CD4-positive, alpha-beta T cell treated with Interleukin-2 at 100 ng/mL for 4 hours (primary cell): ENCODE measurements around the gene ALDH18A1.

ENCODE experiments used
- DNase-seq: peaks from one replicate; pipeline ENCODE4 v3.0.0-alpha.2; 2020; ENCODE audit warnings: low spot score

Gene ALDH18A1

DNA sequence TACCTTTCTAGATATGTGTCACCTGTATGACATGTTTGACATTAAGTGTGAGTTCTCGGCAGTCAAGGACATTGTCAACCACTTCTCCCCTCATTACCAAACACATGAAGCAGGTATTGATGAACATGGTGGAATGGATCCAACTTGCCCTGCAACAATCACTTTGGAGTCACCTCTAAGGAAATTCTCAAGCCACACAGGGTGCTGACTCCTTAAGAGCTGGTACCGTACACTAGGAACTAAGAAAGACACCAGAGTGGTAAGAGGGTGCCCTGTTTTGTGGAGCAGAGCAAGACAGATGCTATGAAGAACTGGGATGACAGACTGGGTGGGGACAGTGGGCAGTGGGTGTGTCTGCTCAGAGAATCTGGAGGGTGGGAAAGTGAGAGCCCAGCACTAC, 77.9 kb downstream of the ALDH18A1 start:
- no peak for DNase-seq

DNA sequence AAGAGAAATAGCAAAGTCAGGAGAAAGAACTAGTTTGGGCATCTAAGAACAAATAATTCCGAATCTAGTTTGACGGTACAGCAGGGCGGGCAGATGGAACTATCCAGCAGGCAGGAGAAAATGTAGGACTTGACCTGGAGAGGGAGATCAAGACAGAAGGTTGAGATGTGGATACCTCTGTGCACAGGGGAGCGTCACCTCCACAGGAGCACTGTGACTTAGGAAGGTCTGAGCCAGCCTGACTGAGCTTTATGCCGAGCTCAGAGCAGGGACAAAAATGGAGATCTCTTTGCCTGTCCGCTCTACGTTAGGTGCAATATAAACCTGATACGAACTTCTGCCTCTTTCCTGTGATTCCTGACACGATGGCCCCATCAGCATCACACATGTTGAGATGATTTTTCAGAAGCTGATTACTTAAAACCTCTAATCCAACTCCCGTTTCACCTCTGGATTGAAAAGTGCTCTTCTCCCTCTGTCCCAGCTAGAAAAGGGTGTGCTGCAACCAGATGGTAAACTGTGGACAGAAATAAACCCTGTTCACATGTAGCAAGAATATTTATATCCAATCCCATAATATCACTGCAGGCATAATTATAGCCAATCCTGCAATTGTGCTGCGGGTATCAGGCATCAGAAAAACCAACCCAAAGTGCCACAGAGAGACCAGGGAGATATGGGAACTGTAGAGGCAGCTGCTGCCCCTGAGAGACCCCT, 81.7 kb downstream of the ALDH18A1 start:
- DNase-seq, result no peak

DNA sequence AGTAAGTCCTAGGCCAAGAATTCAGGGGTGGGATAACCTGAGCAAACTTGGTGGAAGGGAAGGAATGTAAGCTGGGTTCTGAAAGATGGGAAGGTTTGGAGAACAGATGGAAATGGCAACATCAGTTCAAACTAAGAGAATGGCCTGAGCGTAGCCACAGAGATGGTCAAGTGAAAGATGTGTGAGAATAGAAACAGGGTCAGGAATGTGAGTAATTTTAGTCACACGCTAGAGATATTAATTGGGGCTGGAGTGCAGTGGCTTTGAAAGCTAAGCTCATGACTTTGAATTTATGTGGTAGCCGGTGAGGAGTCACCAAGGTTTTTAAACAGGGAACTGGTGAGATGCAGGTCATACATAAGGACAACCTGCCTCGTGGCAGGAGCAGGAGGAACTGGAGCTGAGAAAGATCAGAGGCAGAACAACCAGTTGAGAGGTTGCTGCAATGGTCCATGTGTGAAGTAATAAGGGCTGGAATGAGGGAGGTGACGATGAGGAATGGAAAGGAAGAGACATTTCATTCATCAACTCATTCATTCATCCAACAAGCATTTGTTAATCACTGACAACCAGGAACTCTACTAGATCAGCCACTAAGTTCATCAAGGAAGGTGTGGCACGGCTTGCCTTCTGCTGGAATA, 82.4 kb downstream of the ALDH18A1 start:
- no peak for DNase-seq

DNA sequence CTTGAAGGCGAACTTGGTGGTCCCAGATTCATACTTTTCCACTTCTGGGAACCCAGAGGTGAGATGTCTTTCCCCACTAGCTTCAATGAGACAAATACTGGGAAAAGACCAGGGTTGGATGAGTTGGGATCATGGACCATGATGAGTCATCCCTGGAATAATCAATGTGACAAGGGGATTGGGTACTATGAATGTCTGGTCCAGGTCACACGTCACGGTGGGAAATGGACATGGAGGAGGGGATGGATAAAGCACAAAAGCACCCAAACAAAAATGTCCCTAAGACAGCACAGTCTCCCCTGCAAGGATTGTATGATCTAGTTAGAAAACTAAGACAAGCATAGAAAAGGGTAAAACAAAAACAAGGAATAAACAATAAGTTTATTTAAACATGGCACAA, 83.0 kb downstream of the ALDH18A1 start:
- no peak for DNase-seq

DNA sequence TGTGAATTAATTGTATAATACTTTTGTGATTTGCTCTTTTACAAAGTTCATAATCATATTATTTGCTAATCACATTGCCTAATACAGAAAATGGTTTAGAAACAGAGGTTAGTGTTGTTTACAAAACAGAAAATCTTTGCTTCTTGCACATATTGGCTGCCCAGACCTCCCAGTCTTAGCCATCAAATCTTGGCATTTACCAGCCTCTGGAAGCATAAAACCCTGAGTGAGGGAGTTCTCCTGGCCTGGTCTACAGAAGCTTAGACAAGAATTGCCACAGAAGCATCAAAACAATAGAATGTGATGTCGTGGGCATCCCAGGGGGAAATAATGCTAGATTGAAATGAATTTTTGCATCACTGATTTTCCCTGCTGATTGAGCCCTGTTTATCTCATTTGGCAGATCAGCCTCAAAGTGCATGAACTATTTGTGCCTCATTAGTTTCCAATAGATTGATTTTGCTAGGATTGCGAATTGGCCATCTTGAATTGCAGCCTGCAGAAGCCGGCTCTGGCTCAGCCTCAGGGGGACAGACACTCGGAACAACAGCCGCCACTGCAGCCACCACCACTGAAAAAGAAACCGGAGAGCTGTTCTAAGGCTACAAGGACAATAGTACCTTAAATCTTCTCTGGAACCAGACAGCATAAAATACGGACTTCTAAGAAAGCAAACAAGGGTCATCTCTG, 84.2 kb downstream of the ALDH18A1 start:
- no peak for DNase-seq

DNA sequence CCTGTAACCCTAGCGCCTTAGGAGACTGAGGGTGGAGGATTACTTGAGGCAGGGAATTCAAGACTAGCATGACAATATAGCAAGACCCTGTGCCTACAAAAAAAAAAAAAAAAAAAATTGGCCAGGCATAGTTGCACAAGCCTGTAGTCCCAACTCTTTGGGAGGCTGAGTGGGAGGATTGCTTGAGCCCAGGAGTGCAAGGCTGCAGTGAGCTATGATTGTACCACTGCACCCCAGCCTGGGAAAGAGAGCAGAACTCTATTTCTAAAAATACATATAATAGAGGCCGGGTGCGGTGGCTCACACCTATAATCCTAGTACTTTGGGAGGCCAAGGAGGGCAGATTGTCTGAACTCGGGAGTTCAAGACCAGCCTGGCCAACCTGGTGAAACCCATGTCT, 85.1 kb downstream of the ALDH18A1 start:
- no peak for DNase-seq

DNA sequence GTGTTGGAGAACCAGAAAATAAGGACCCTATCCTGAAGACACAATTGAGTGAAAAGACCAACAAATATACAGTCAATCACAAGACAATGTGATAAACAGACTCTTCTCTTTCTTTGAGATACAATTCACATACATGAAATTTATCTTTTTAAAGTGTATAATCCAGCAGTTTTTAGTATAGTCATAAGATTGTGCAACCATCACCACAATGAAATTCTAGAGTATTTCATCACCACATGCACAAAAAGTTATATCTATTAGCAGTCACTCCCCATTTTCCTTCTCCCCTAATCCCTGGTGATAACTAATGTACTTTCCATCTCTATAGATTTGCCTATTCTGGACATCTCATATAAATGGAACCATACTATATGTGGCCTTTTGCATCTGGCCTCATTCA, 87.1 kb downstream of the ALDH18A1 start:
- no peak for DNase-seq

DNA sequence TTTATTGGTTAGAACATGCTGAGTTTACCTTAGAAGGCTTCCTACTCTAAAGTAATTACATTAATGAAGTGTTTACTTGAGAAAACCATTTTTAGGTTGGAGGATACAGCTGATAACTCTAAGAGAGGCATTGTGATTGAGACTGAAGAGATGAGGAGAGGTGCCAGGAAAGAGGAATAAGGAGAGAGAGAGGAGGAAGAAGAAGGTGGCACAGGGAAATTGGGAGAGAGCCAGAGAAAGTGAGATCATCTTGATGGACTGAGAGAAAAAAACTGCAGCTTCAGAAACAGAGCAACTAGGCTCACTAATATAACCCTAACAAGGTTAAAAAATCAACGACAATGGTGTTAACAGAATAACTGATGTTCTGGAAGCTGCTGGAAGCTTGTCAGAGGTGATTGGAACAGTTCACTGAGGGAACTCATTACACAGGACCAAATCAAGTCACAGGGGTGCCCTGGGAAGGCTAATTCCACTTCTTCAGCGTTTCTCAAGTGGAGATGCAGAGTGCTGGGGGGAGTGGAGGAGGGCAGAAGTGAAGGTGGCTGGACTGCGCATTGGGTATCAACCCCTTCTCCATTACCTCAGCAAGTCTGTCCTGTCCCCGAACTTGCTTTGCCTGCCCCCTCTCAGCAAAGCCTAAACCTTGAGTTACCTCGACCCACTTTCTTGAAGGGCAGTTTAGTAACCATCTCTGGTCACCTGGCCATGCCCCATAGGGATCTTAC, 88.4 kb downstream of the ALDH18A1 start:
- no peak for DNase-seq

DNA sequence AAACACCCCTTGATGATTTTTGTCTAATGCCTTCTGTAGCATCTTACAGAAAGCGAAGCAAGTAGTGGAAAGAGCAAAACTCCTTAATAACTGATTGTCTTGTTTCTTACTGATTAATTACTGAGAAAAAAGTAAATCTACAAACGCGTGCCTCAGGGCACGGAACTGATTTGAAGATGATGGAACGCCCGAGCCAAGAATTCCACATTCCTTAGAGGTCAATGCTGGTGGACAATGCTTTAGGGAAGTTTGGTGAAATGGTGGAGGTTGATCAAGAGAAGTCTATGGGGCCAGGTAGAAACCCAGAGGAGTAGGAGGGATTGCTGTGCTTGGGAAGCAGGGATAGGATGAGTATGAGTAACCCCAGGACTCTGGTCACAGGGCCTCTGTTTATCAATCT, 90.4 kb downstream of the ALDH18A1 start:
- no peak for DNase-seq

DNA sequence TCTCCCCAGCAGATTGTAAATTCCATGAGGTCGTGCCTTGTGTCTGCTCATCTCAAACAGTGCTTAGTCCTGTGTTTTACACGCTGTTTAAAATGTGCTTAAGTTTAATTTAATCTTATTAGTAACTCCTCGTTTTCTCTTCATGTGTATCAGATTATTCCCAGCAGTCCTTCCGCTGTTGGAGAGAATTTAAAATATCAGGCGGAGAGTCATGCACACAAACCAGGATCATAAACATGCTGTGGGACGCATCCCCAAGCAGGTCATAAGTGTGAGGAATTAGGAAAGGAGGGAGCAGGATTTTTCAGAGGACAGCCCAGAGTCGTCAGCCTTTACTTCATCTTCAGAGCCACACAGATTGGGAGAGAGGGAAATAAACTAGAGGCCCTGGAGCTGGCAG, 91.2 kb downstream of the ALDH18A1 start:
- no peak for DNase-seq

DNA sequence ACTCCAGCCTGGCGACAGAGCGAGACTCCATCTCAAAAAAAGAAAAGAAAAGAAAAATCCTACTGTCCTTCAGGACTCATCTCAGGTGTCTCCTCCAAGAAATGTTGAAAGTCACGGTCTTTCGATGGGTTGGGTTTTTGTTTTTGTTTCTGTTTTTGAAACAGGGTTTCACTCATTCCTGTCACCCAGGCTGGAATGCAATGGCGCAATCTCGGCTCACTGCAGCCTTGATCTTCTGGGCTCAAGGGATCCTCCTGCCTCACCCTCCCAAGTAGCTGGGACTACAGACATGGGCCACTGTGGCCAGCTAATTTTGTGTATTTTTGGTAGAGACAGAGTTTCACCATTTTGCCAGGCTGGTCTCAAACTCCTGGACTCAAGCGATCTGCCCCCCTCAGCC, 92.2 kb downstream of the ALDH18A1 start:
- no peak for DNase-seq

DNA sequence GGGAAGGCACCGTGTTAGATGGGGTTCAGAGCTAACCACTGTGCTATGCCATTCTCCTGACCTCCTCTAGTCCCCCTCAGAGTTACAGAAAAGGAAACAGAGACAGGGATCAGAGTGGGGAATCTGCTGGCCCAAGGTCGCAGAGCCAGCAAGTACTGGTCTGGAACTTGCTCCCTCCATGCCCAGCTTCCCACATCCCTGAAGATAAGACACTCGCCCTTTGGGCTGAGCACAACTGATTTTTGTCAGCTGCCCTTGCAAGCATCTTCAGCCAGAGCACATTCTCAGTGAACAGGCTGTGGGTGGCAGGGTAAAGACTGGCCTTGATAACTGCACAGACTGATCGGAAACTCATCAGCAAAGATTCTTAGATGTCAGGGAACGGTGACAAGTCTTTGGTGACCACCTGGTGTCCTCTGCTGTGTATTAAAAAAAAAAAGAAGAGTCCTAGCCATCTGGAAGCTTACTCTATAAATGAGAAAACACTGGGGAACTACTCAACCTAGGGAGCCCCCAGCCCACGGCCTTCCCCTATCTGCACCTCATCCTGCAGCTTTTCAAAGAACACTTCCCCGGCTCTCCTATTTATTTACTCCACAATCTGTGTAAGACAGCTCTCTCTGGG, 94.1 kb downstream of the ALDH18A1 start:
- no peak for DNase-seq

DNA sequence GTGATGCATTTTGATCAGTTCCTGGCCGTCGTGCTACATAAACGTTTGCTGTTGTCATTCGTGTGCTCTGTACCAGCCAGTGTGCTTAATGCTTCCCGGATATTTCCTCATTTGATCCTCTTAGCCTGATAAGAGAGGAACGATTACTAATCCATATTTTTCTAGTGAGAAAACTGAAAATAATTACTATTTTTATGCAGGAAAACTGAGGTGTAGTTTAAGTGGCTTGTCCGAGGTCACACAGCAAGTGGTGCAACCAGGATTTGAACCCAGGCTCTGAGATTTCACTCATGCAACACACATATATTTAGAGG, 94.7 kb downstream of the ALDH18A1 start:
- DNase-seq, result no peak

DNA sequence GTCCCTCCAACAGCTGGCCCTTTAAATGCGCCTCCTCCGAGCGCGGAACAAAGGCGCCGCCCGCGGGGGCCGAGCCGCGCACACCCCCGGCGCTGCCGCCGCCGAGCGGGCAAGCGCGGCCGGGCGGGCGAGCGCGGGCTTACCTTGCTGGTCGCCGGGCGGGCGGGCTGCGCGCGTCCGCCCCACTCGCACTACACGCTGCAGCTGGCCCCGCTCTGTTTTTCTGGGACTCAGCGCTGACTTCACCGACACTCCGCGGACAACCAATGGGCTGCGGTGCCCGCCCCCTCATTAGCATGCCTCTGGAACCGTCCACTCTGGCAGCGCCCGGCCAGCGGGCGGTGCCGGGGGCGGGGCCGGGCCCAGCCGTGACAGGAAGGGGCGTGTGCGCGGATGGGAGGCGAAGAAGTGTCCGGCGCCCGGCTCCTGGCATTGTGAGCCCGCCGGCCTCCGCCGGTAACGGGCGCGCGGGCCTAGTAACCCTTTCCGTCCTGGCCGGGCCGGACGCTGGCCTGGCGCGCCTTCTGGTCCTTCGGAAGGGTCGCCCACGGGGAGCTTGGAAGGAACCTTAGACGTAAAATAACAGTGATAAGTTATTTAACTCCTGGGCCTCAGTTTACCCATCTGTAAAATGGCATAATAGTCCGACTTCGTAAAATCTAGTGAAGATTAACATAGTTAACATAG, 95.2 kb downstream of the ALDH18A1 start, which contains the start of gene SORBS1:
SORBS1 (minus strand) TSS at position 195 of the 687 bp plus-strand sequence. CDS start 120,236 bp downstream, outside the sequence.
- peak; percentile 90 for DNase-seq

DNA sequence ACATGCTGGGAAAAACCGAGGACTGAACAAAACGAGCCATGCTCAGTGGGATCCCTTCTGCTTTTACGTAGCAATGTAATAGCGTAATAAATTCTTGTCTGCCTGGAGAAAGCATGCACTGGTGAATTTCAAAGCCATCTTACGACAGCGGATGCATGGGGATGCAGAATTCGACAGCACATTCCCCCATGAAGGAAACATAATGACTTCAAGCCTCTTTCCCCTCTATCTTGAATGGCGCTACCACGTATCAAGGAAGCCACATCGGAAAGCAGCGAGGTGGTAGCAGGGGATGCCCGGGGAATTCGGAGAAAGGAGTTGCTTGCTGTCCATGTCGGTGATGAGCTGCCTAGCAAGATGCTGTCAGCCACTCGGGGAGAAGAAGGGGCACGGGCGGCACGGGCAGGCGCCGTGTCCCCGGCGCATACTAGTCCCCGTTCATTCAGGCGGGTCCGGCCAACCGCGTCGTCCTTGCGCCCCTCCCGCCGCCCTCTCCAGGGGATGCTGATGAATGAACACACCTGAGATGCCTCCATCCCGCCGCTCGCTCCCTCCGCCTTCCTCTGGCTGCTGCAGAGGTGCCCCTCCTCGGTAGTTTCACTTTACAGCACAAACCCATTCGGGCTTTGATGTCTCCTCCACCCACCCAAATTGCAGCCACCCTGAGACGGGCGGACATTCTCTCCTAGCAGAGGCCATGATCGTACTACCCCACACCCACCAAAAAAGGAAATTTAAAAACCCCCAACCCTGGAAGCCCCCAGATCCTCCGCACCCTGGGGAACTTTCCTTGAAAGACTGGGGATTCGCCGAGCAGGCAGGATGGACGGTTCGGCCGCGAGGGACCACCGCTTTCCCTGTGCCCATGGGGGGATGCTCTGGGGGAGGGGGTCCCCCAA, 96.0 kb downstream of the ALDH18A1 start:
- DNase-seq, result peak; percentile 36

DNA sequence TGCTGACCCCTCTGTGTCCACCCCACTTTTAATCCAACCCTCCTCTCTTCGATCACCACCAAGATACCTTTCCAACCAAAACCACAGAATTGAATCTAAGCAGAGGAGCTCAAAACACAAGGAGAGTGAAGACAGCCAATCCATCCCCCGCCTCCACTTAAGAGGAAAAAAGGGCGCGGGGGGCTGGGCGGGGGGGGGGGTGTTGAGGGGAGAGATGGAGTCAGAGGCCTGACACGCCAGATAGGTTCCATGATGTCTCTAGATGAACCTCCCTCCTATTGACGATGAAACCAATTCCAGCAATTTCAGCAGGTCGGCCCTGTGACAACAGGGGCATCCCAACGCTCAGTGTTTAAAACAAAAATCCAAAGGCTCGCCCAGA, 96.6 kb downstream of the ALDH18A1 start:
- no peak for DNase-seq

DNA sequence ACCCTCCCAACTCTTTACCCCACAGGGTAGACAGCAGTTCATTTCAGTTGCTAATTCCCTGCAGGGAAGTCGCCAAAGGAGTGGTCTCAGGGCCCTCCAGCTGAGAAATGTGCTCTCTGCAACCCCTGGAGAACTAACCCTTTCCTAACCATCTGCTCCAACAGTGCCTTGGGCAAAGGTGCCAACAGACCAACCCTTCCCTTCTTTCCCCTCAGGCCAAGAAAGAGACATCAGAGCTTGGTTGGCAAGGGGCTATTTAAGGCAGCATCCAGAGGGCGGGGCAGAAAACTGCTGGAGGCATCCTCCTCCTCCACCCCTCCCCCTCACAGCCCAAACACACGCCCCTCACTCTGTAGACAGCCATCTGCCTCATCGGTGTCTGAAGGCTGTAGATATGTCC, 97.0 kb downstream of the ALDH18A1 start:
- no peak for DNase-seq

DNA sequence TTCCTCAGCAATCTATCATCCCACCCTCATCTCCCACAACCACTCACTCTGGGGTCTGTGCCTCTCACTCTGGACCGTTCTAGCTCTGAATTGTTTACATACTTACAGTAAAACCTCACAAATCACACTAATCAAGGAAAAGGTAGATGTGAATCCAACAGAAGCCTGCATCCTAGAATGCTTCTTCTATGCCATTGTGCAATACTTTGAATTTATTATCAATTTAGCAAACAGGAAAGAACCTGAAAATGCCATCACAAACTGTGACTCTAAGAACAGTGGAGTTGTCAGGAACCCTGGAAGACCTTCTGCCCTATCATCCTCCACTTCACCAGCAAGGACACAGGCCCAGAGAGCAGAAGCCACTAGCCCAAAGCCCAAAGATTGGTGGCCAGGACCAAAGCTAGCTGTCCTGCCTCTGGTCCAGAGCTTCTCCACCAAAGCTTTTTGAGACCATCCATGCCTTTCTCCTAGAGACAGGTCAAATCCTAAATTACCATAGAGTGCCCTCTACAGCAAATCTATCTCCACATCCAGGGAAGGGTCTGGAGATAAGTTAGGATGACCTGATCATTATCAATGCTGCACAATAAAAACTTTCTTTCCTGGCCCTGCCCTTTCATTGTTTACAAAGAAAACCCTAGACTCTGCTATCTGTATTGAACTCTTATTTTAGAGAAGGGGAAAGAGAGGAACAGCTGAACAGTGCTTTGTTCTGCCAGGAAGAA, 97.8 kb downstream of the ALDH18A1 start:
- DNase-seq, result no peak

DNA sequence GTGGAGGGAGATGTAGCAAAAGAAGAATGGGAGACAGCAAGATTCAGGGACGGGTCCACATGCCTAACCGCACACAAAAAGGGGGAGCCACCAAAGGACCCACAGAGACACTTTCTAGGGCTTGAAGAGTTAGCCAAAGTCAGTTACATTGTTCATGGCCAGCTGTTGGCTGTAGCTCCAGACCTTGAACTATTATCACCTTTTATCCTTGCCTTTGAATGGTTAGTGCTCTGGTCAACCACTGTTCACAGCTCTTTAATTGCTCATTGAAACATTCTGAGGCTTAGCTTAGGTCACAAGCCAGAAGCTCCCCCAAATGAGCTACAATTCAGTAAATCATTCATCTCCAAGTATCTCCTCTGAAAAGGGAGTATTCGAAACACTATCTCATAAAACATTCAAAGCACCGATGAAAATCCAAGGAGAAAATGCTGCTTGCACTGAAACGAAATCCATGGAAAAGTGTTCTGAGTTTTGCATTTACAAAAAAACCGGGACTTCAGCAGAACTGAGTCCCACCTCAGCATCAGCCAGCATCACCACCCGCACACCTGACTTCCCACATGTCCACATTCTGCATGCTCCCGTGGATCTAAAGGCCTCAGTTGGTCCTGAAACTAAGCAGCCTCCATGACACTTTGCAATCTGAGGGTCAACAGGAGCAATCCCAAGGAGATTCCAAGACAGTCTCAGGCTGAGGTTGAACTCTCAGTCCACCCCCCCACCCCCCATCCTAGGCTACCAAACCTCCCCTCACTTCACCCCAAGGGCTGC, 99.3 kb downstream of the ALDH18A1 start:
- DNase-seq, result no peak
